ENCODE results near the gene WWC2.

WWC2 gene

DNA sequence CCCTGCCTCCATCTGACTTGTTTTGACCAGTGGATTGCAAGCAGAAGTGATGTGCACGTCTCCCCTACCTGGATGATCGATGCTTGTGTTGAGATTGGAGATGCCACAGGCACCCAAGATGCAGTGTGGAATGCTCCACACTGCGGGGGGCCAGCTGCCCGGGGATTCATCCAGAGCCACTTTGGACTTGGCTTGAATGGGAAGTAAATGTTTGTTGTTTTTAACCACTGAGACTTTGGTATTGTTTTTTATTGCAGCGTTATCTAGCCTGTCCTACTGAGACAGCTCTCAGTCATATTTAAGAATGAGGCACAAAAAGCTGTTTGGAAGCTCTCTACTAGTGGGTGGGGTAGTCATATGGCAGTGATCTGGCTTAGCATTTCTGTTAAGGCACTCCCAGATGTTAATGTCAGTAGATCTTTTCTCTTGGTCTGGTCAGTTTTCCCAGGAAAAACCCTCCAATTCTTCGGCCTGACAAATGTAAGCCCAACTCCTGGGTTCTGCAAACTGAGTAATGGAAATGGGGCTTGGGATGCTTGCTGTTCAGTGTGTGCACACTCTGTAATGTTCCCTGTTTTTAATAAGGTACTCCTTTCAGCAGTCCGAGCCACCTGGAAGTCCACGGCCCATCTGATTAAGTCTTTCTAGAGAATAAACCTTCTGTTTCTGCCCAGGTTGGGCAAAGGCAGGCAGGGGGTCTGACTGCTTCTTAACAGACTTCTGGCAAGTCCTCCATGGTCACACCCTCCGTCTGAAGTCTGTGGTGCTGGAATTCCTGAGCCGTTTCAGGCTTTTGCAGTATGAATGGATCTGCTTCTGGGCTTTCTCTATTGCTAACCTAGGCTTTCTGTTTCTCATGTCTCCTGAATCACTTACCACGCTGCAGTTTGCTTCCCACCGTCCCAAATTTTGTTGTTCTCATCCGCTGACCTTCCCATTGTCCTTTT is 74.8 kb downstream of the WWC2 start:
- 0 out of 2 replicates have a peak overlapping the region, but pooled peaks have one; percentile 10 for H3K4me3 ChIP-seq (ENCODE audit: low read depth, low read length)
- no peaks in the 10 kb centered on the region for H3K9me3 ChIP-seq (ENCODE audit: control insufficient read depth, insufficient read depth, low read length)
- H3K4me1 ChIP-seq (ENCODE audit: control insufficient read depth, insufficient read depth, low read length), result peaks cover 78% of the 10 kb centered on the region
- H3K27ac ChIP-seq (ENCODE audit: low read depth, low read length), result peak overlapping the region; percentile 70
- H3K9ac ChIP-seq (ENCODE audit: low read depth, low read length), result no peak overlapping the region
- H3K36me3 ChIP-seq (ENCODE audit: control insufficient read depth, insufficient read depth, low read length), result no peaks in the 10 kb centered on the region
- H3K27me3 ChIP-seq (ENCODE audit: control insufficient read depth, insufficient read depth, low read length), result no peaks in the 10 kb centered on the region

- no peak overlapping the region for H3K9ac ChIP-seq (ENCODE audit: low read depth, low read length)
- peaks cover 82% of the 10 kb centered on the region for H3K4me1 ChIP-seq (ENCODE audit: control insufficient read depth, insufficient read depth, low read length)
- no peaks in the 10 kb centered on the region for H3K27me3 ChIP-seq (ENCODE audit: control insufficient read depth, insufficient read depth, low read length)
- no peak overlapping the region for H3K27ac ChIP-seq (ENCODE audit: low read depth, low read length)
- H3K36me3 ChIP-seq (ENCODE audit: control insufficient read depth, insufficient read depth, low read length), result no peaks in the 10 kb centered on the region
- no peak overlapping the region for H3K4me3 ChIP-seq (ENCODE audit: low read depth, low read length)
- H3K9me3 ChIP-seq (ENCODE audit: control insufficient read depth, insufficient read depth, low read length), result no peaks in the 10 kb centered on the region
Observed at GRCh38 chr4:183175631-183176232, 76.7 kb downstream of the WWC2 start.

DNA sequence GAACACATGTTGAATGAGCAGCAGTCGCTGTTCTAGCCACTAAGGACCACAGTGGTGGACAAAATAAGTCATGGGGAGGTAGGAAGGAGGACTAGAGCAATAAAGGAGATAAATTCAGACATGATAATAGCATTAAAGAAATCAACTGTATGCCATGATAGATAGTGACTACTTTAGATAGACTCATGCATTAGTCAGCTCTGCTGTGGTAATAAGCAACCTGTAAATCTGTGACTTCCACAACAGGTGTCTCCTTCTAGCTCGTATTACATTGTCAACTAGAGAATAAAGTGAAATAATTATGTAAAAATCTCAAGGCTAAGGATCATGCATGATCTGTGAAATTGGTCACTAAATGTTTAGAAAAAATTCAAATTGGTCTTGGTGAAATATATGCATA is 77.9 kb downstream of the WWC2 start:
- no peaks in the 10 kb centered on the region for H3K36me3 ChIP-seq (ENCODE audit: control insufficient read depth, insufficient read depth, low read length)
- no peaks in the 10 kb centered on the region for H3K9me3 ChIP-seq (ENCODE audit: control insufficient read depth, insufficient read depth, low read length)
- no peaks in the 10 kb centered on the region for H3K27me3 ChIP-seq (ENCODE audit: control insufficient read depth, insufficient read depth, low read length)
- no peak overlapping the region for H3K4me3 ChIP-seq (ENCODE audit: low read depth, low read length)
- no peak overlapping the region for H3K27ac ChIP-seq (ENCODE audit: low read depth, low read length)
- H3K9ac ChIP-seq (ENCODE audit: low read depth, low read length), result no peak overlapping the region
- H3K4me1 ChIP-seq (ENCODE audit: control insufficient read depth, insufficient read depth, low read length), result peaks cover 81% of the 10 kb centered on the region

GRCh38 chr4:183178201-183178600 is 79.1 kb downstream of the WWC2 start:
- Histone ChIP-seq H3K9me3 (ENCODE audit: control insufficient read depth, insufficient read depth, low read length) (no peaks in the 10 kb centered on the region), H3K4me1 (ENCODE audit: control insufficient read depth, insufficient read depth, low read length) (peaks cover 79% of the 10 kb centered on the region), H3K9ac (ENCODE audit: low read depth, low read length) (no peak overlapping the region), H3K4me3 (ENCODE audit: low read depth, low read length) (no peak overlapping the region), H3K36me3 (ENCODE audit: control insufficient read depth, insufficient read depth, low read length) (no peaks in the 10 kb centered on the region), H3K27me3 (ENCODE audit: control insufficient read depth, insufficient read depth, low read length) (no peaks in the 10 kb centered on the region), H3K27ac (ENCODE audit: low read depth, low read length) (no peak overlapping the region)

DNA sequence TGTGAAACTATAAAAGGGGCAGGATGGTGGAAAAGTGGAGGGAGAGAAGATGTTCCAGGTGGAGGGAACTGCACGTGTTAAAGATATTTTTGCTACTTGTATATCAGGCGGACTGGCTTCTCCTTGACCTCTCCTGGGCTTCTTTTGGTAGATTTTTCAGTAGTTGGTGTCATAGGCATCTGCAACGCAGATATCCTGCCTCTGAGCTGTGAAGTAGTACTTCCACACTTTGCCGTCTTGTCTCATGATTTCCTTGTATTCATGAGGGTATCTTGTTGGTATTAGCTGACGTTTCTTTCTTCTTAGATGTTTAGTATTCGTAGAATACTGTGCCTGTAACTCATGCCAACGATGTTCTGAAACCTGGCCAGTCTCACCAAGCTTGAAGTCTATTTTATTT is 81.0 kb downstream of the WWC2 start:
- no peak overlapping the region for H3K27ac ChIP-seq (ENCODE audit: low read depth, low read length)
- no peaks in the 10 kb centered on the region for H3K36me3 ChIP-seq (ENCODE audit: control insufficient read depth, insufficient read depth, low read length)
- H3K27me3 ChIP-seq (ENCODE audit: control insufficient read depth, insufficient read depth, low read length), result no peaks in the 10 kb centered on the region
- peaks cover 79% of the 10 kb centered on the region for H3K4me1 ChIP-seq (ENCODE audit: control insufficient read depth, insufficient read depth, low read length)
- H3K9me3 ChIP-seq (ENCODE audit: control insufficient read depth, insufficient read depth, low read length), result no peaks in the 10 kb centered on the region
- no peak overlapping the region for H3K9ac ChIP-seq (ENCODE audit: low read depth, low read length)
- H3K4me3 ChIP-seq (ENCODE audit: low read depth, low read length), result no peak overlapping the region

GRCh38 chr4:183180621-183181020 is 81.6 kb downstream of the WWC2 start:
- Histone ChIP-seq H3K9me3 (ENCODE audit: control insufficient read depth, insufficient read depth, low read length) (no peaks in the 10 kb centered on the region), H3K27ac (ENCODE audit: low read depth, low read length) (peak overlapping the region; percentile 74), H3K27me3 (ENCODE audit: control insufficient read depth, insufficient read depth, low read length) (no peaks in the 10 kb centered on the region), H3K4me1 (ENCODE audit: control insufficient read depth, insufficient read depth, low read length) (peaks cover 79% of the 10 kb centered on the region), H3K9ac (ENCODE audit: low read depth, low read length) (no peak overlapping the region), H3K36me3 (ENCODE audit: control insufficient read depth, insufficient read depth, low read length) (no peaks in the 10 kb centered on the region), H3K4me3 (ENCODE audit: low read depth, low read length) (no peak overlapping the region; the same call in 1 of the 2 replicates)

DNA sequence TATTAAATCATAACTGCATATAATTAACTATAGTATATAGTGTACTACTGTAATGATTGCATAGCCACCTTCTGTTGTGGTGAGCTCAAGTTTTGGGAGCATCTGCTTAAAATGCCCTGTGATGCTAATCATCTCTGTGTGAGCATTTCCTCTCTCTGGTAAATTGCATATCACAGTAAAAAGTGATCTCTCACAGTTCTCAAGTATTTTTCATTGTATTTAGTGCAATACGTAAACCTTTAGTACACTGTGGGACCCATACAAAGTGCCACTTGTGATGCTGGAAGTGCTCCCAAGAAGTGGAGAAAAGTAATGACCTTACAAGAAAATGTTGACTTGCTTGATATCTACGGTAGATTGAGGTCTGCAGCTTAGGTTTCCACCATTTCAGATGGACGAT is 82.0 kb downstream of the WWC2 start:
- Histone ChIP-seq H3K27ac (ENCODE audit: low read depth, low read length) (peak overlapping the region; percentile 74), H3K4me3 (ENCODE audit: low read depth, low read length) (no peak overlapping the region; the same call in 1 of the 2 replicates), H3K36me3 (ENCODE audit: control insufficient read depth, insufficient read depth, low read length) (no peaks in the 10 kb centered on the region), H3K9me3 (ENCODE audit: control insufficient read depth, insufficient read depth, low read length) (no peaks in the 10 kb centered on the region), H3K4me1 (ENCODE audit: control insufficient read depth, insufficient read depth, low read length) (peaks cover 77% of the 10 kb centered on the region), H3K9ac (ENCODE audit: low read depth, low read length) (no peak overlapping the region), H3K27me3 (ENCODE audit: control insufficient read depth, insufficient read depth, low read length) (no peaks in the 10 kb centered on the region)

DNA sequence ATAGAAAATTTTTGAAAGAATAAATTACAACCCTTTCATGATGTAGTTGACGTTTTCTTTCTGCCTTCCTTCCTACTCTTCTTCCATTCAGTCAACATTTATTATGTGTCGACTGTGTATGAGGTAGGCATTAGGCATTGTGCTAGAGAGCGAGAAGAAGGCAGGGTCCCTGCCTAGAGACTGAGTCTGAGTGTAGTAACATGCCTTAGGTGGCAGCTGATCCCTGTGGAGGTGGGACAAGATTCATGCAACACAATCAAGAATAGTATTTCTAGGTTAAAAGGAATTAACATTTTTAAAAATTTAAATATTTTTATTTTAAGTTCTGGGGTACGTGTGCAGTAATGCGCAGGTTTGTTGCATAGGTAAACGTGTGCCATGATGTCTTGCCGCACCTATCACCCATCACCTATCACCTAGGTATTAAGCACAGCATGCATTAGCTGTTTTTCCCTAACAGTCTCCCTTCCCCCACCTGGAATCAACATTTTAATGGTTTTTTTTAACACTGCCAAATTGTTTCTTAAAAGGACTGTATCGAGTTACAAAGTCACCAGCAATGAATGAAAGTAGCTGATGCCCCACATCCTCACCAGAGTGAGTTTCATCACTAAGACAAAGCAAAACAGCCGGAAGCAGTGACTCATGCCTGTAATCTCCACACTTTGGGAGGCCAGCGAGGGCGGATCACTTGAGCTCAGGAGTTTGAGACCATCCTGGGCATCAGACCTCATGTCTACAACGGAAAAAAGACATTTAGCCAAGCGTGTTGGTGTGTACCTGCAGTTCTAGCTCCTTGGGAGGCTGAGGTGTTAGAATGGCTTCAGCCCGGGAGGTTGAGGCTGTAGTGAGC is 84.0 kb downstream of the WWC2 start:
- peak overlapping the region; percentile 72 for H3K9ac ChIP-seq (ENCODE audit: low read depth, low read length)
- peaks cover 76% of the 10 kb centered on the region for H3K4me1 ChIP-seq (ENCODE audit: control insufficient read depth, insufficient read depth, low read length)
- peak overlapping the region; percentile 43 for H3K4me3 ChIP-seq (ENCODE audit: low read depth, low read length)
- peak overlapping the region; percentile 99 for H3K27ac ChIP-seq (ENCODE audit: low read depth, low read length)
- no peaks in the 10 kb centered on the region for H3K36me3 ChIP-seq (ENCODE audit: control insufficient read depth, insufficient read depth, low read length)
- H3K9me3 ChIP-seq (ENCODE audit: control insufficient read depth, insufficient read depth, low read length), result no peaks in the 10 kb centered on the region
- H3K27me3 ChIP-seq (ENCODE audit: control insufficient read depth, insufficient read depth, low read length), result no peaks in the 10 kb centered on the region

GRCh38 chr4:183183906-183184535 is 85.0 kb downstream of the WWC2 start:
- Histone ChIP-seq H3K27me3 (ENCODE audit: control insufficient read depth, insufficient read depth, low read length) (no peaks in the 10 kb centered on the region), H3K9ac (ENCODE audit: low read depth, low read length) (peak overlapping the region; percentile 72), H3K9me3 (ENCODE audit: control insufficient read depth, insufficient read depth, low read length) (no peaks in the 10 kb centered on the region), H3K4me3 (ENCODE audit: low read depth, low read length) (peak overlapping the region; percentile 43), H3K27ac (ENCODE audit: low read depth, low read length) (peak overlapping the region; percentile 99), H3K36me3 (ENCODE audit: control insufficient read depth, insufficient read depth, low read length) (no peaks in the 10 kb centered on the region), H3K4me1 (ENCODE audit: control insufficient read depth, insufficient read depth, low read length) (peaks cover 72% of the 10 kb centered on the region)

GRCh38 chr4:183185018-183185417 is 86.0 kb downstream of the WWC2 start:
- H3K27ac ChIP-seq (ENCODE audit: low read depth, low read length), result peak overlapping the region; percentile 68
- H3K4me3 ChIP-seq (ENCODE audit: low read depth, low read length), result no peak overlapping the region
- H3K9ac ChIP-seq (ENCODE audit: low read depth, low read length), result no peak overlapping the region
- no peaks in the 10 kb centered on the region for H3K9me3 ChIP-seq (ENCODE audit: control insufficient read depth, insufficient read depth, low read length)
- no peaks in the 10 kb centered on the region for H3K36me3 ChIP-seq (ENCODE audit: control insufficient read depth, insufficient read depth, low read length)
- H3K4me1 ChIP-seq (ENCODE audit: control insufficient read depth, insufficient read depth, low read length), result peaks cover 71% of the 10 kb centered on the region
- no peaks in the 10 kb centered on the region for H3K27me3 ChIP-seq (ENCODE audit: control insufficient read depth, insufficient read depth, low read length)

All from HUES48 (cell line).